HepG2 (cell line): ENCODE measurements around the gene PLB1. TPM values are rescaled to one million over a fixed set of nuclear protein-coding genes. Genes with fewer than 3 reads are reported as not detected.

Experiments
- ATAC-seq: fragments of 200-7000 bp; cut with Tn5 transposase; 3 replicates; pipeline ENCODE4 v1.9.1; 2020; ENCODE audit warnings: mild to moderate bottlenecking, moderate library complexity
- BruUV-seq: library from RNA; stranded (reverse); fragments of 400-500 nt; replicated peaks from 2 replicates; lab custom pipeline; 2021; lab: Mats Ljungman, UMichigan
- CTCF ChIA-PET: fragments of 300-600 bp; formaldehyde crosslinking; extraction: SDS; loops from one replicate; lab custom pipeline; 2021; ENCODE audit warnings: low total read pairs, inconsistent platforms, low intra/inter-chr PET ratio; lab: Yijun Ruan, JAX
- POLR2A ChIA-PET: fragments of 350-600 bp; sonication (Branson Sonifier 250); formaldehyde crosslinking; loops from one replicate; lab custom pipeline; 2020; ENCODE audit warnings: antibody characterized with exemption, inconsistent platforms; lab: Yijun Ruan, JAX
- DNase-seq: peaks from one replicate; pipeline ENCODE4 v3.0.0-alpha.2; 2015; ENCODE audit warnings: low spot score
- FAIRE-seq: peaks from 3 replicates; lab custom pipeline; 2011; peaks lifted over from hg19 to GRCh38; lab: Jason Lieb, UNC
- H2AFZ ChIP-seq: one replicate; pipeline ENCODE4 v1.6.1; 2011; ENCODE audit warnings: low read length, inconsistent platforms
- H3K27ac ChIP-seq: fragments of 300-600 bp; 3 replicates; pipeline ENCODE4 v1.8.0; 2011; ENCODE audit warnings: mixed run types, mild to moderate bottlenecking, mixed read lengths, low read length, inconsistent platforms; ENCODE audit not compliant: insufficient read depth; ENCODE audit errors: extremely low read length
- H3K27me3 ChIP-seq, 2 experiments: fragments of 200-600 bp in 1 of 2; 2 replicates in 1 of 2; 3 replicates in 1 of 2; pipeline versions ENCODE4 v1.6.0 to v1.8.0; 2011; ENCODE audit warnings: low read length in 2 of 2, mild to moderate bottlenecking in 2 of 2, moderate library complexity in 2 of 2, inconsistent platforms in 1 of 2; ENCODE audit not compliant: insufficient read depth in 2 of 2, control insufficient read depth in 1 of 2
- H3K36me3 ChIP-seq, 2 experiments: fragments of 200-600 bp in 1 of 2; replicated peaks in 1 of 2; 2 replicates in 1 of 2; 3 replicates in 1 of 2; pipeline versions ENCODE4 v1.5.1 to v1.8.0; 2011; ENCODE audit warnings: low read length in 2 of 2, inconsistent platforms in 1 of 2; ENCODE audit not compliant: insufficient read depth in 2 of 2, control insufficient read depth in 1 of 2
- H3K4me1 ChIP-seq: 2 replicates; pipeline ENCODE4 v1.5.1; 2012; ENCODE audit warnings: low read length, inconsistent platforms; ENCODE audit not compliant: insufficient read depth
- H3K4me2 ChIP-seq: 2 replicates; pipeline ENCODE4 v1.6.0; 2011; ENCODE audit warnings: low read depth, low read length, inconsistent platforms
- H3K4me3 ChIP-seq, 3 experiments: fragments of 200-600 bp in 1 of 3; sonication (generic), shearing (Covaris generic) in 1 of 3; replicated peaks in 1 of 3; 2 replicates each; pipeline ENCODE4 v1.5.1; 2011 to 2016; ENCODE audit warnings: low read length in 3 of 3, inconsistent platforms in 2 of 3, low read depth in 2 of 3, mild to moderate bottlenecking in 2 of 3, control low read depth in 1 of 3, mixed read lengths in 1 of 3; ENCODE audit not compliant: insufficient read depth in 1 of 3
- H3K79me2 ChIP-seq: one replicate; pipeline ENCODE4 v1.6.1; 2011; ENCODE audit warnings: low read length, inconsistent platforms; ENCODE audit not compliant: insufficient read depth
- H3K9ac ChIP-seq: 2 replicates; pipeline ENCODE4 v1.6.0; 2011; ENCODE audit warnings: mild to moderate bottlenecking, low read depth, low read length, inconsistent platforms; ENCODE audit not compliant: insufficient read depth
- H3K9me3 ChIP-seq: 2 replicates; pipeline ENCODE4 v1.5.1; 2012; ENCODE audit warnings: mild to moderate bottlenecking, low read length
- H4K20me1 ChIP-seq: 2 replicates; pipeline ENCODE4 v1.6.0; 2011; ENCODE audit warnings: inconsistent platforms, mild to moderate bottlenecking, low read length, moderate library complexity; ENCODE audit not compliant: insufficient read depth
- E2F1 ChIP-seq: sonication (generic); formaldehyde crosslinking; IDR thresholded peaks from 2 replicates; pipeline ENCODE4 v1.5.0; 2020; ENCODE audit warnings: missing genetic modification reagents
- HOMEZ ChIP-seq: IDR thresholded peaks from 2 replicates; pipeline ENCODE4 v1.6.1; 2016; ENCODE audit warnings: low read depth
- JDP2 ChIP-seq: sonication (generic); formaldehyde crosslinking; IDR thresholded peaks from 2 replicates; pipeline ENCODE4 v1.8.1; 2022; ENCODE audit warnings: missing genetic modification reagents, borderline replicate concordance
- KLF16 ChIP-seq, 2 experiments: sonication (generic) in 1 of 2; formaldehyde crosslinking in 1 of 2; IDR thresholded peaks; 2 replicates each; pipeline versions ENCODE4 v1.6.1 to v1.8.0; 2016 to 2023; ENCODE audit warnings: missing genetic modification reagents in 2 of 2, missing compliant biosample characterization in 1 of 2
- RFXANK ChIP-seq: IDR thresholded peaks from 2 replicates; pipeline ENCODE4 v1.6.1; 2016
- SAP130 ChIP-seq: IDR thresholded peaks from 2 replicates; pipeline ENCODE4 v1.6.1; 2016; ENCODE audit warnings: low read depth
- TCF12 ChIP-seq, 2 experiments: fragments of 450-650 bp in 1 of 2; sonication (generic) in 1 of 2; formaldehyde crosslinking in 1 of 2; IDR thresholded peaks; 2 replicates each; pipeline versions ENCODE4 v1.6.1 to v1.8.0; 2017 to 2022; ENCODE audit warnings: antibody characterized with exemption in 1 of 2, mild to moderate bottlenecking in 1 of 2, missing genetic modification reagents in 1 of 2, moderate library complexity in 1 of 2
- TSC22D2 ChIP-seq: sonication (generic); formaldehyde crosslinking; IDR thresholded peaks from 2 replicates; pipeline ENCODE4 v1.5.1; 2020; ENCODE audit warnings: missing genetic modification reagents, mild to moderate bottlenecking, borderline replicate concordance
- ZNF274 ChIP-seq: sonication (generic); formaldehyde crosslinking; IDR thresholded peaks from 2 replicates; pipeline ENCODE4 v1.5.1; 2020; ENCODE audit warnings: mild to moderate bottlenecking, missing genetic modification reagents
- ZNF446 ChIP-seq: sonication (generic); formaldehyde crosslinking; IDR thresholded peaks from 2 replicates; pipeline ENCODE4 v1.5.0; 2020; ENCODE audit warnings: mild to moderate bottlenecking, missing genetic modification reagents
- ZNF451 ChIP-seq: sonication (generic); formaldehyde crosslinking; IDR thresholded peaks from 2 replicates; pipeline ENCODE4 v1.5.0; 2020; ENCODE audit warnings: mild to moderate bottlenecking, missing genetic modification reagents
- ZNF660 ChIP-seq: sonication (generic); formaldehyde crosslinking; IDR thresholded peaks from 2 replicates; pipeline ENCODE4 v1.5.1; 2020; ENCODE audit warnings: mild to moderate bottlenecking, low read depth, missing genetic modification reagents, borderline replicate concordance
- ZNF713 ChIP-seq: sonication (generic); formaldehyde crosslinking; IDR thresholded peaks from 2 replicates; pipeline ENCODE4 v1.4.0; 2020; ENCODE audit warnings: mild to moderate bottlenecking, missing genetic modification reagents
- ZNF75D ChIP-seq: sonication (generic); formaldehyde crosslinking; IDR thresholded peaks from 2 replicates; pipeline ENCODE4 v1.8.1; 2023; ENCODE audit warnings: missing genetic modification reagents, mild to moderate bottlenecking, borderline replicate concordance
- ZNF766 ChIP-seq: sonication (generic); formaldehyde crosslinking; IDR thresholded peaks from 2 replicates; pipeline ENCODE4 v1.5.0; 2020; ENCODE audit warnings: missing genetic modification reagents, borderline replicate concordance
- ZNF788 ChIP-seq: sonication (generic); formaldehyde crosslinking; IDR thresholded peaks from 2 replicates; pipeline ENCODE4 v1.5.0; 2020; ENCODE audit warnings: mild to moderate bottlenecking, missing genetic modification reagents, borderline replicate concordance
- ZNF83 ChIP-seq: sonication (generic); formaldehyde crosslinking; IDR thresholded peaks from 2 replicates; pipeline ENCODE4 v1.4.0; 2020; ENCODE audit warnings: missing genetic modification reagents, mild to moderate bottlenecking, borderline replicate concordance
- WGBS: methylation state at CpG from one replicate; pipeline ENCODE4 v1.1.6; 2017; ENCODE audit warnings: low lambda C conversion rate; 5-methylcytosine and 5-hydroxymethylcytosine counted together
- in situ Hi-C: cut with HindIII; loops from 2 replicates; pipeline ENCODE4 v1.10.0; 2017; ENCODE audit warnings: low pct_unique_long_range_greater_than_20kb; ENCODE audit not compliant: extremely low pct_ligation_motif_present
- intact Hi-C: fragments of 100-400 bp; cut with micrococcal nuclease; formaldehyde crosslinking; loops from one replicate; pipeline ENCODE4 v1.10.0; 2022; ENCODE audit not compliant: unreplicated experiment
- polyA plus RNA-seq, 8 experiments: library from polyadenylated mRNA; depleted of rRNA in 3 of 8; stranded (reverse) in 7 of 8; unstranded in 1 of 8; fragments of >200 nt; fragmentation: Illumina TruSeq in 4 of 8; extraction: Trizol in 4 of 8; gene quantifications; 2 replicates each; pipeline versions ENCODE4 v1.2.1 to v1.2.3, GENCODE V29; 2011 to 2016; ENCODE audit warnings: low read depth in 4 of 8, missing spikeins in 1 of 8, mixed read lengths in 1 of 8; ENCODE audit not compliant: insufficient read depth in 1 of 8
- total RNA-seq, 5 experiments: library from RNA; depleted of rRNA; stranded (reverse); fragments of >200 nt; fragmentation: Illumina TruSeq; extraction: Trizol; gene quantifications; 2 replicates each; pipeline ENCODE4 v1.2.3, GENCODE V29; 2016; ENCODE audit warnings: low read depth in 1 of 5
- TF ChIP-seq, protein P1 (sequence below): sonication (generic); formaldehyde crosslinking; IDR thresholded peaks from 2 replicates; pipeline ENCODE4 v1.4.0; 2020; ENCODE audit warnings: low read depth, mild to moderate bottlenecking, missing genetic modification reagents
- TF ChIP-seq, protein P2 (sequence below): sonication (generic); formaldehyde crosslinking; IDR thresholded peaks from 2 replicates; pipeline ENCODE4 v1.9.0; 2021; ENCODE audit warnings: missing genetic modification reagents, borderline replicate concordance

PLB1 gene
- total and polyA plus RNA-seq, 2 of the 13 experiments (the other 11 are each of a cell fraction or from before 2014, with no cell fraction given): 0.20 to 1.8 TPM

DNA sequence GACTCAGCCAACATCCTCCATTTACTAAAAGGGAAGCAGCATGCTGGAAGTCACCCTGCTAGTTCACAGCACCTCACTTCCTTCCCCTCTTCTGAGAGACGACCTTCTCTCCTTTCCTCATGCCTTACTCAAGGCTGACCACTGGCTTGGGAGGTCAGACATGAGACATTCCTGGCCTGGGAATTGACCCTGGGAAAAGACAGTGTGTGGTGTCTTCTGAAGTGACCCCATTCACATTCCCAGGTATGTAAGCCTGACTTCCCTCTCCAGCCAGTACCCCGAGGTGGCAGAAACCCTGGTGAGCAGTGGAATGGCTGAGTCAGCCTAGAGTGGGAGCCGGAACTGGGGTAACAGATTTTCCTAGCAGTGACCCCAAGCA lies 92.4 kb downstream of the PLB1 start:
- Histone ChIP-seq H3K4me2 (no peak overlapping the region), H3K36me3 (no peaks in the 10 kb centered on the region), H3K79me2 (no peaks in the 10 kb centered on the region), H3K9me3 (no peaks in the 10 kb centered on the region), H3K27ac (no peak overlapping the region), H4K20me1 (no peaks in the 10 kb centered on the region), H3K4me3 (no peak overlapping the region), H3K4me1 (peaks cover 14% of the 10 kb centered on the region), H2AFZ (no peak overlapping the region), H3K27me3 (peaks cover 6 to 41% of the 10 kb centered on the region in 2 experiments; a peak in 3 of 5 replicates), H3K9ac (no peak overlapping the region)
- WGBS: 10% methylated on average over 3 of the region's 3 CpGs
- ATAC-seq (no peak), FAIRE-seq (no peak), DNase-seq (no peak)
- no TSS peak for BruUV-seq
- intact Hi-C loops: no loop called here
- in situ Hi-C loops: no loop called here
- CTCF ChIA-PET: no interaction called here
- POLR2A ChIA-PET: no interaction called here
- no peak for TF ChIP-seq ZNF766 (CRISPR knock-in tag)
- TF ChIP-seq ZNF83: no peak
- no peak for TF ChIP-seq TCF12 (IDR thresholded peaks at IDR 0.05)
- no peak for TF ChIP-seq TCF12 (CRISPR knock-in tag; IDR thresholded peaks at IDR 0.05)
- TF ChIP-seq ZNF451 (CRISPR knock-in tag): no peak
- TF ChIP-seq, protein P1, sequence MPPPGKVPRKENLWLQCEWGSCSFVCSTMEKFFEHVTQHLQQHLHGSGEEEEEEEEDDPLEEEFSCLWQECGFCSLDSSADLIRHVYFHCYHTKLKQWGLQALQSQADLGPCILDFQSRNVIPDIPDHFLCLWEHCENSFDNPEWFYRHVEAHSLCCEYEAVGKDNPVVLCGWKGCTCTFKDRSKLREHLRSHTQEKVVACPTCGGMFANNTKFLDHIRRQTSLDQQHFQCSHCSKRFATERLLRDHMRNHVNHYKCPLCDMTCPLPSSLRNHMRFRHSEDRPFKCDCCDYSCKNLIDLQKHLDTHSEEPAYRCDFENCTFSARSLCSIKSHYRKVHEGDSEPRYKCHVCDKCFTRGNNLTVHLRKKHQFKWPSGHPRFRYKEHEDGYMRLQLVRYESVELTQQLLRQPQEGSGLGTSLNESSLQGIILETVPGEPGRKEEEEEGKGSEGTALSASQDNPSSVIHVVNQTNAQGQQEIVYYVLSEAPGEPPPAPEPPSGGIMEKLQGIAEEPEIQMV (CRISPR knock-in tag): no peak
- TF ChIP-seq ZNF713: no peak
- TF ChIP-seq E2F1 (CRISPR knock-in tag): no peak
- no peak for TF ChIP-seq RFXANK (CRISPR knock-in tag)
- no peak for TF ChIP-seq KLF16 (CRISPR knock-in tag; IDR thresholded peaks at IDR 0.05)
- TF ChIP-seq, protein P2, sequence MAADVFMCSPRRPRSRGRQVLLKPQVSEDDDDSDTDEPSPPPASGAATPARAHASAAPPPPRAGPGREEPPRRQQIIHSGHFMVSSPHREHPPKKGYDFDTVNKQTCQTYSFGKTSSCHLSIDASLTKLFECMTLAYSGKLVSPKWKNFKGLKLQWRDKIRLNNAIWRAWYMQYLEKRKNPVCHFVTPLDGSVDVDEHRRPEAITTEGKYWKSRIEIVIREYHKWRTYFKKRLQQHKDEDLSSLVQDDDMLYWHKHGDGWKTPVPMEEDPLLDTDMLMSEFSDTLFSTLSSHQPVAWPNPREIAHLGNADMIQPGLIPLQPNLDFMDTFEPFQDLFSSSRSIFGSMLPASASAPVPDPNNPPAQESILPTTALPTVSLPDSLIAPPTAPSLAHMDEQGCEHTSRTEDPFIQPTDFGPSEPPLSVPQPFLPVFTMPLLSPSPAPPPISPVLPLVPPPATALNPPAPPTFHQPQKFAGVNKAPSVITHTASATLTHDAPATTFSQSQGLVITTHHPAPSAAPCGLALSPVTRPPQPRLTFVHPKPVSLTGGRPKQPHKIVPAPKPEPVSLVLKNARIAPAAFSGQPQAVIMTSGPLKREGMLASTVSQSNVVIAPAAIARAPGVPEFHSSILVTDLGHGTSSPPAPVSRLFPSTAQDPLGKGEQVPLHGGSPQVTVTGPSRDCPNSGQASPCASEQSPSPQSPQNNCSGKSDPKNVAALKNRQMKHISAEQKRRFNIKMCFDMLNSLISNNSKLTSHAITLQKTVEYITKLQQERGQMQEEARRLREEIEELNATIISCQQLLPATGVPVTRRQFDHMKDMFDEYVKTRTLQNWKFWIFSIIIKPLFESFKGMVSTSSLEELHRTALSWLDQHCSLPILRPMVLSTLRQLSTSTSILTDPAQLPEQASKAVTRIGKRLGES: no peak
- TF ChIP-seq ZNF75D (CRISPR knock-in tag): no peak
- no peak for TF ChIP-seq SAP130 (CRISPR knock-in tag)
- TF ChIP-seq ZNF788 (CRISPR knock-in tag): no peak
- TF ChIP-seq HOMEZ (CRISPR knock-in tag): no peak
- no peak for TF ChIP-seq ZNF660 (CRISPR knock-in tag)
- no peak for TF ChIP-seq JDP2 (CRISPR knock-in tag)
- no peak for TF ChIP-seq ZNF274
- no peak for TF ChIP-seq TSC22D2 (CRISPR knock-in tag)
- no peak for TF ChIP-seq ZNF446 (CRISPR knock-in tag)
